ENCODE measurements around the gene FAF2. TPM values are rescaled to one million over a fixed set of nuclear protein-coding genes. Genes with fewer than 3 reads are reported as not detected.
"Not testable (repeated sequence)": the region's sequence is repeated elsewhere in the genome, so short reads cannot be mapped to it uniquely, and the experiment has no call there.

FAF2 gene
- polyA plus RNA-seq (2014; cell fraction: cytosol; rRNA removed), result 35.9 and 36.9 TPM in 2 replicates
- 28.6 and 36.8 TPM in 2 replicates for polyA plus RNA-seq (2014; cell fraction: nucleus; rRNA removed)

DNA sequence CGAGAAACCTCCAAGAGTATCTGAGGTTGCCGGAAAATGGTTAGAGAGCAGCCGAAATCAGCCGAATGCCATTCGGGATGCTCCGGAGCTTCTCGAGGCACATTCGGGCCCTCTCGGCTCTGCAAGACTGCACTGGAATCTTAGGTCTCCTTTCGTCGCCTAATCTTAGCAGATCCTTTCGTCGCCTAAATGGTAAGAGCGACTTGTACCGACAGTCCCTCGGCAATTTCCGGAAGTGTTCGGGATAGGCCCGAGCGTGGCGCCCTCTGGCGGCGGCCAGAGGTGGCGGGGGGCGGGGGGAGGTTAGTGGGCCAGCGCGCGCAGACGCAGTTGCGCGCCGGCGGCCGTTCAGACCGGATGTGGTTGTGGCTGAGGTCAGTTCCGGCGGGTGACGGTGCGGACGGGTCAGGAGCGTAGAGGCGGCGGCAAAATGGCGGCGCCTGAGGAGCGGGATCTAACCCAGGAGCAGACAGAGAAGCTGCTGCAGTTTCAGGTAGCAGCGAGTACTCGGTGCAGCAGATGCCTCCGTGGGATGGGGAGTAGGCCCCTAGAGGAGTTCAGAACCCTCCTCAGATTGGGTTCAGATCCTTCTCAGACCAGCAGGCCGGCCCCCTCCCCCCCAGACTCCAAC is at the start of gene FAF2:
FAF2 (plus strand) TSS at position 408 of the 631 bp plus-strand sequence; CDS start at position 431, 23 bp downstream.
- DNase-seq (ENCODE audit: low spot score), result peak; percentile 98

GRCh38 chr5:176400382-176401156 is 47.6 kb upstream of the FAF2 start:
- no peak for DNase-seq (ENCODE audit: low spot score)

- DNase-seq (ENCODE audit: low spot score), result no peak
These were observed 46.6 kb upstream of the FAF2 start for GRCh38 chr5:176401281-176402205.

GRCh38 chr5:176405656-176406435 is 42.3 kb upstream of the FAF2 start:
- no peak for DNase-seq (ENCODE audit: low spot score)

DNA sequence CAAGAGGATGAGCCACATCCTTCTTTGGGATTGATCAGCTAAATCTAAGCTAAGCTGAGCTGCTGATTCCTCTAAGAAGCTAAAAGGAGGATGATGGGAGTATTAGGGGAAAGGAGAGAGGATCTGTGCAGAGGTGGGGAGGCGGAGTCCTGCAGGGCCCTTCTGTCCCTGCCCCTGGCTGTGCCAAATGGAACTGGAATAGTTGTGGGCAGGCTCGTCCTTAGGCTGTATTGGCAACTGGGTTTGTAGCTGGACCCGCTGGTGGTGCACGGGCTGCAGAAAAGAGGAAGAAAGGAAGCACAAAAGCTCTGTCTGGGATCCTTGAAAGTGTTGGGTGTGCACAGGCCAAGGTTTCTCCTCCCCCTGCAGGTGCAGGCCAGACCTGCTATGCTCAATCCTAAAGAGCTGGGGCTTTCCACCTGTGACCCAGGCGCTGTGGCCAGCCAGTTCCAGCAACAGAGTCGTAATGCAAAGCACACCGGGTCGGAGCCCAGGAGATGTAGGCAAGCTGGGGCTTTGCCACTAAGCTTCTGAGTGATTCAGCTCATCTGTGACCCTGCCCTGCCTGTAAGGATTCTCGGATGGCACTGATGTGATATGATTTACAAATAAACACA is 41.6 kb upstream of the FAF2 start:
- DNase-seq (ENCODE audit: low spot score), result no peak

DNA sequence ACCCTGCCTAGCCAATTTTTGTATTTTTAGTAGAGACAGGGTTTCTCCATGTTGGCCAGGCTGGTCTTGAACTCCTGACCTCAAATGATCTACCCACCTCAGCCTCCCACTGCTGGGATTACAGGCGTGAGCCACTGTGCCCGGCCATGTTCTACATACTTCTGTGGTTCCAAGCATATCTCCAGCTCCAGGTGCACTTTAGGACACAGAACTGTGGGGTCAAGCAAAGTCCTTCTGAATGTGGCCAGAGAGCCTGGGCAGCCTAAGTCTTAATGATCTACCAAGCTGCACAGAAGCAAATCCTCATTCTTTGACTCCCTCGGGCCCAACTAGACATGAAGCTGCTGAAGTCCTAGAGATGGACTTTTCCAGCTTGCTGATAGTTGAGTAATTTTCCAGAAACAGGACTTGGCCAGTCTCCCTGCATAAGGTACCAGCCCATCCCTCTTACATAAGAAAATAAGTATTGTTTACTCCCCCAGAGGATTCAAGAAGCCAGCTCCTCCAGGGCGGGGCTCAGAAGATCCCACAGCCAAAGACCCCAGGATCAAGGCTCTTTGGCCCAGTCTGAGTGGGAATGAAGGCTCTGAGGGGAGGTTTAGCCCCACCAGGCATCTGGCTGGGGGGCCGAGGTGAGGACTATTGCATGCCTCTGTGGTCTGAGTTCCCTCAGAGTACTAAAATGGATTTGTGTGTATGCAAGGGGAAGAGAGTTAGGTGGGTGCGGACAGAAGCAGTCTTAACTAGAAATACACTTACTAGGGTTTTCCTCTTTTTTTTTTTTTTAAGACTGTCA is 40.5 kb upstream of the FAF2 start:
- DNase-seq (ENCODE audit: low spot score), result no peak

GRCh38 chr5:176408252-176408573 is 40.0 kb upstream of the FAF2 start:
- DNase-seq (ENCODE audit: low spot score), result not testable (repeated sequence)

DNA sequence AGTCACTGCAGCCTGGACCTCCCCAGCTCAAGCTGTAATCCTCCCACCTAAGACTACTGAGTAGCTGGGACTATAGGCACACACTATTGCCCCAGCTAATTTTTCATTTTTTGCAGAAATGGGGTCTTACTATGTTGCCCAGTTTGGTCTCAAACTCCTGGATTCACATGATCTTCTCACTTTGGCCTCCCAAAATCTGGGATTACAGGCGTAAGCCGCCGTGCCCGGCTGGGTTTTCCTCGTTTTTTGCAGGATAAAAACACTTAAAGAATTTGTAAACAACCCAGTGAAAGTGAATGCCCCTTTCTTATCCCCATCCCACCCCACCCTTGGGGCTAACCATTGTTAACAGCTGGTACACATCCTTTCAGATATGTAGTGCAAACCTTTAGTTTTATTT is 39.6 kb upstream of the FAF2 start:
- DNase-seq (ENCODE audit: low spot score), result no peak

- DNase-seq (ENCODE audit: low spot score), result no peak
These were observed 38.4 kb upstream of the FAF2 start for GRCh38 chr5:176409765-176410164.

DNA sequence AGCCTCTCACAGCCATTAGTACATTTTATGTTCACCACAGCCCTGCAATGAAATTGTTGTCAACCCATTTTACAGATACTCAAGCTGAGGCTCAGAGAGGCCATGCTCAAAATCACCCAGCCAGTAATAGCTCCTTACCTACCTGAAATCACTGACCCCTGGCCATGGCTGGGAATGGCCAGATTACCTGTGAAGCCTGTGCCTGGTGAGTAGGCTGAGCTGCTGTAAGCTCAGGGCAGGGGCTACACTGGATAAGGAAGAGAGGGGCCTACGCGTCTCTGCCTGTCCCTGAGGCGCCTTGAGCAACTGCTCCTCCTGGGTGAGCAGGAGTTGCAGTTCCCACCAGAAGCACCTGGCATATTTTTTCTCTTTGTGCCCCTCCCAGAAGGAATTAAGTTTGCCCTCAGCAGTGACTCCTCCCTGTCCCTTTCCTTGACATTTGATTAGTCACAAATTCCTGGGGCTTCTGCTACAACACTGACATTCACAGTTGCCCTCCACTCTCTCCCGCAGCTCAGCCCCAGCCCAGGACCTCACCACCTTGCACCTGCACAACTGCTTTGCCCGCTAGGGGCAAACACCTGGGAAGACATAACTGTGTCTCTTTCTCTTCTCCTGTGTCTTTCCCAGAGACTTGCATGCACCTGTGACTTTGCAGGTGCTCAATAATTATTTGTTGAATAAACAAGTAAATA is 37.6 kb upstream of the FAF2 start:
- DNase-seq (ENCODE audit: low spot score), result no peak

- no peak for DNase-seq (ENCODE audit: low spot score)
These were observed 35.5 kb upstream of the FAF2 start for GRCh38 chr5:176412517-176413254.

DNA sequence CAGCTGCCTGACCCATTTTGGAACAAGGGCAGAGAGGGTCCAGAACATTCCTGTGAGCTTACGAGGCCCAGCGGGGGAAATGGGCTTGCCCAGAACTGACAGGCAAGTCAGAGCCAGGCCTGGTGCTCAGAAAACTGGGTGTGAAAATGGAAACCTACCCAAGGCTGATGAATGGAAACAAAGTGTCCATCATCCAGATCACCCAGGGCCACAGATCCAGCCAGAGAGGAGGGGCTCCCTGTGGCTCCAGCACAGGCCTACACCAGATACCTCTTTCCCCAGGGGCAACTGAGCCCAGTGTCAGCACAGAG is 35.0 kb upstream of the FAF2 start:
- DNase-seq (ENCODE audit: low spot score), result no peak

- no peak for DNase-seq (ENCODE audit: low spot score)
These were observed 34.4 kb upstream of the FAF2 start for GRCh38 chr5:176413709-176414191.

DNA sequence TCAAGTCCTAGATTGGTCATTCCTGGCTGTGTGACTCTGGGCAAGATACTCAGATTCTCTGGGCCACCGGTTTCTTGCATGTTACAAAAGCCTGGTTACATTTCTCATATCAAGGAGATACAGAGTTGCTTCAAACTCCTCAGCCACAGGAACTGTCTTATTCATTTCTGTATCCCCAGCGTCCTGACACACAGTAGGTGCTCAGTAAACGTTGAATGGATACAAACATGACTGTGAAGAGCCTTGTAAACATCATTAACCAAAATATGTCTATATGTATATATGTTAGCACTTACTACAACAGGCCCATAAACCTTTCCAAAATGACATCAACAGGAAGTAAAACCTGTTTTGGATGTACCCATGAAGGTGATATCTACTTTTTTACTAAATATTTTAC is 33.5 kb upstream of the FAF2 start:
- no peak for DNase-seq (ENCODE audit: low spot score)

DNA sequence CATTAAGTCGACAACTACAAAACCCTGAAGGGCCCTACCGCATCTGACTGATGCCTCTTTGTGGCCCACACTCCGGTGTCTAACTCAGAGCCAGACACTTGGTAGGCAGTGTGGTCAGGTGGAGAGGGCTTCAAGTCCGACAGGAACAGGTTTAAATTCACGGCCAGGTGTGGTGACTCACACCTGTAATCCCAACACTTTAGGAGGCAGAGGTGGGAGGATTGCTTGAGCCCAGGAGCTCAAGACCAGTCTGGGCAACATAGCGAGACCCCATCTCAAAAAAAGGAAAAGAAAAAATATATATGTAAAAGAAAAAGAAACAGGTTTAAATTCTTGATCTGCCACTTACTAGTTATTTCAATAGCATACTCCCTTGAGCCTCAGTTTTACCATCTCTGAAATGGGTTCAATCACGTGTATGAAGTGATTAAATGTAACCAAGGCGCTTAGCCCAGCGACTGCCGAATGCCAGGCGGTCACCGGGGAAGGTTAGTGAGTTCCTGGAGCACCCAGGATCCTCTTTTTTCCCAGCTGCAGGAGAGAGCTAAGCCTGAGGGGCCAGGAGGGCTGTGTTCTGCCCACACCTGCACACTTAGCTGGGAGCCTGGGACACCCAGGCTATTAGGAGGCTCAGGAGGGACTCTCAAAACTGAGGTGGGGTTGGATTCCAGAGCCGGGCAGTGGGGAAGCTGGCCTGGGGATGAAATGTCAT is 32.8 kb upstream of the FAF2 start:
- DNase-seq (ENCODE audit: low spot score), result no peak

GRCh38 chr5:176415952-176416924 is 31.9 kb upstream of the FAF2 start, which contains the start of gene CLTB:
TSS of gene CLTB (minus strand) at chr5:176416539. CDS start at chr5:176416363, 176 bp downstream.
- peak; percentile 83 for DNase-seq (ENCODE audit: low spot score)

GRCh38 chr5:176416965-176417364 is 31.2 kb upstream of the FAF2 start:
- no peak for DNase-seq (ENCODE audit: low spot score)
